Keratinocyte (primary cell): ENCODE results near the gene SMIM15. TPM values are rescaled to one million over a fixed set of nuclear protein-coding genes. Genes with fewer than 3 reads are reported as not detected.

Experiments used
- DNase-seq: peaks from one replicate; pipeline ENCODE4 v3.0.0-alpha.2; 2011; ENCODE audit warnings: low read depth, missing footprints, low spot score
- FAIRE-seq: peaks from 2 replicates; lab custom pipeline; 2011; peaks lifted over from hg19 to GRCh38; lab: Jason Lieb, UNC
- H2AFZ ChIP-seq: 2 replicates; pipeline ENCODE4 v1.6.0; 2012; ENCODE audit warnings: low read length, control low read depth, inconsistent platforms; ENCODE audit not compliant: control insufficient read depth
- H3K27ac ChIP-seq: 2 replicates; pipeline ENCODE4 v1.5.1; 2011; ENCODE audit warnings: low read length; ENCODE audit not compliant: control insufficient read depth, insufficient read depth
- H3K27me3 ChIP-seq: 3 replicates; pipeline ENCODE4 v1.6.0; 2011; ENCODE audit warnings: low read length; ENCODE audit not compliant: control insufficient read depth, insufficient read depth; ENCODE audit errors: extremely low read depth
- H3K36me3 ChIP-seq, 2 experiments: 2 replicates in 1 of 2; 3 replicates in 1 of 2; pipeline ENCODE4 v1.5.1; 2011; ENCODE audit warnings: low read length in 2 of 2, mild to moderate bottlenecking in 1 of 2; ENCODE audit not compliant: control insufficient read depth in 2 of 2, insufficient read depth in 2 of 2; ENCODE audit errors: extremely low read depth in 1 of 2
- H3K4me1 ChIP-seq: 3 replicates; pipeline ENCODE4 v1.5.1; 2011; ENCODE audit warnings: low read length; ENCODE audit not compliant: control insufficient read depth, insufficient read depth; ENCODE audit errors: extremely low read depth
- H3K4me2 ChIP-seq: 3 replicates; pipeline ENCODE4 v1.6.0; 2011; ENCODE audit warnings: low read depth, low read length; ENCODE audit not compliant: control insufficient read depth, insufficient read depth; ENCODE audit errors: extremely low read depth
- H3K4me3 ChIP-seq, 3 experiments: fragments of 200-600 bp in 1 of 3; sonication (generic) in 1 of 3; 2 replicates in 2 of 3; 3 replicates in 1 of 3; pipeline ENCODE4 v1.5.1; 2011 to 2016; ENCODE audit warnings: low read length in 3 of 3, mild to moderate bottlenecking in 3 of 3, control low read depth in 2 of 3, inconsistent platforms in 1 of 3, low read depth in 1 of 3, mixed read lengths in 1 of 3, mixed run types in 1 of 3, moderate library complexity in 1 of 3; ENCODE audit not compliant: control insufficient read depth in 2 of 3, insufficient read depth in 2 of 3; ENCODE audit errors: extremely low read depth in 1 of 3
- H3K79me2 ChIP-seq: 2 replicates; pipeline ENCODE4 v1.6.0; 2012; ENCODE audit warnings: low read length; ENCODE audit not compliant: control insufficient read depth, insufficient read depth
- H3K9ac ChIP-seq: 3 replicates; pipeline ENCODE4 v1.6.0; 2011; ENCODE audit warnings: low read length; ENCODE audit not compliant: control insufficient read depth, insufficient read depth; ENCODE audit errors: extremely low read depth
- H3K9me1 ChIP-seq: 3 replicates; pipeline ENCODE4 v1.6.0; 2011; ENCODE audit warnings: low read length; ENCODE audit not compliant: control insufficient read depth, insufficient read depth; ENCODE audit errors: extremely low read depth
- H3K9me3 ChIP-seq: 2 replicates; pipeline ENCODE4 v1.5.1; 2012; ENCODE audit warnings: low read depth, low read length; ENCODE audit not compliant: control insufficient read depth
- H4K20me1 ChIP-seq: 3 replicates; pipeline ENCODE4 v1.6.0; 2011; ENCODE audit warnings: low read length; ENCODE audit not compliant: control insufficient read depth, insufficient read depth; ENCODE audit errors: extremely low read depth
- CTCF ChIP-seq, 3 experiments: IDR thresholded peaks in 1 of 3; conservative IDR thresholded peaks in 1 of 3; optimal IDR thresholded peaks in 1 of 3; 2 replicates in 2 of 3; 3 replicates in 1 of 3; pipeline versions ENCODE3 to v1.5.1; 2011; ENCODE audit warnings: low read length in 3 of 3, mild to moderate bottlenecking in 3 of 3, moderate library complexity in 2 of 3, control low read depth in 1 of 3, inconsistent platforms in 1 of 3; ENCODE audit not compliant: insufficient read depth in 2 of 3; ENCODE audit errors: extremely low read depth in 1 of 3
- EZH2 ChIP-seq: IDR thresholded peaks from one replicate; pipeline ENCODE4 v1.6.1; 2012; ENCODE audit warnings: inconsistent platforms, mild to moderate bottlenecking, low read length, moderate library complexity
- dilution Hi-C: fragments of 300-500 bp; cut with MboI; formaldehyde crosslinking; loops from one replicate; pipeline ENCODE4 v1.7.0; 2020; ENCODE audit warnings: low sequenced_read_pairs; ENCODE audit not compliant: extremely low pct_ligation_motif_present
- polyA plus RNA-seq, 5 experiments: library from polyadenylated mRNA; depleted of rRNA in 3 of 5; stranded (reverse) in 3 of 5; stranded (forward) in 1 of 5; unstranded in 1 of 5; fragments of >200 nt; gene quantifications; 1 replicate in 1 of 5; 2 replicates in 3 of 5; 3 replicates in 1 of 5; pipeline versions ENCODE4 v1.2.1 to v1.2.3, GENCODE V29; 2011 to 2012; ENCODE audit warnings: missing spikeins in 2 of 5, low read depth in 1 of 5, low replicate concordance in 1 of 5

SMIM15 gene
- polyA plus RNA-seq, 1 donor (not counting 4 experiments of a cell fraction or from before 2014, with no cell fraction given): 60.1 TPM

- H3K79me2 ChIP-seq: peaks cover 7% of the 10 kb centered on the region
- FAIRE-seq (no peak), DNase-seq (no peak)
- H3K27ac ChIP-seq: no peak overlapping the region
- no peaks in the 10 kb centered on the region for H4K20me1 ChIP-seq
- no peak overlapping the region for H3K4me3 ChIP-seq
- dilution Hi-C loops: no loop called here
- H3K36me3 ChIP-seq: peaks cover 0 to 3% of the 10 kb centered on the region in 2 experiments
- no peak overlapping the region for H3K4me2 ChIP-seq
- peaks cover 7% of the 10 kb centered on the region for H3K4me1 ChIP-seq
- no peak overlapping the region for H3K9ac ChIP-seq
- H3K9me1 ChIP-seq: no peaks in the 10 kb centered on the region
- no peaks in the 10 kb centered on the region for H3K27me3 ChIP-seq
- no peak overlapping the region for H2AFZ ChIP-seq
- TF ChIP-seq CTCF (optimal IDR thresholded peaks at IDR 0.05 in 1 of 3, IDR thresholded peaks at IDR 0.05 in 1 of 3, conservative IDR thresholded peaks at IDR 0.05 in 1 of 3; ENCODE audit: extremely low read depth in 1 of 3, insufficient read depth in 2 of 3, low read length in 3 of 3) (peak; percentile 25 to 66 (median 43)), EZH2 (no peak)
- no peaks in the 10 kb centered on the region for H3K9me3 ChIP-seq
Measured at GRCh38 chr5:61167382-61167781, 5.1 kb upstream of the SMIM15 start.

- no peak for TF ChIP-seq EZH2
- H3K4me1 ChIP-seq: peaks cover 16% of the 10 kb centered on the region
- H3K9me3 ChIP-seq: no peaks in the 10 kb centered on the region
- peaks cover 36% of the 10 kb centered on the region for H3K79me2 ChIP-seq
- H3K9me1 ChIP-seq: no peaks in the 10 kb centered on the region
- H3K36me3 ChIP-seq: peaks cover 5 to 12% of the 10 kb centered on the region in 2 experiments
- peak overlapping the region in 1 of 3 experiments; percentile 81 for H3K4me3 ChIP-seq
- no peak overlapping the region for H2AFZ ChIP-seq
- H3K4me2 ChIP-seq: peak overlapping the region; percentile 80
- FAIRE-seq (no peak), DNase-seq (no peak)
- H3K27ac ChIP-seq: peak overlapping the region; percentile 93
- H4K20me1 ChIP-seq: no peaks in the 10 kb centered on the region
- no peak overlapping the region for H3K9ac ChIP-seq
- no peaks in the 10 kb centered on the region for H3K27me3 ChIP-seq
- dilution Hi-C loops: no loop called here
Measured at GRCh38 chr5:61163905-61164304, 1.6 kb upstream of the SMIM15 start.
